Measurements from ENCODE around the gene TRAM2. TPM values are rescaled to one million over a fixed set of nuclear protein-coding genes. Genes with fewer than 3 reads are reported as not detected.

The TRAM2 gene
- total RNA-seq, 1 donor from 2014 or later = 16.2 TPM

DNA sequence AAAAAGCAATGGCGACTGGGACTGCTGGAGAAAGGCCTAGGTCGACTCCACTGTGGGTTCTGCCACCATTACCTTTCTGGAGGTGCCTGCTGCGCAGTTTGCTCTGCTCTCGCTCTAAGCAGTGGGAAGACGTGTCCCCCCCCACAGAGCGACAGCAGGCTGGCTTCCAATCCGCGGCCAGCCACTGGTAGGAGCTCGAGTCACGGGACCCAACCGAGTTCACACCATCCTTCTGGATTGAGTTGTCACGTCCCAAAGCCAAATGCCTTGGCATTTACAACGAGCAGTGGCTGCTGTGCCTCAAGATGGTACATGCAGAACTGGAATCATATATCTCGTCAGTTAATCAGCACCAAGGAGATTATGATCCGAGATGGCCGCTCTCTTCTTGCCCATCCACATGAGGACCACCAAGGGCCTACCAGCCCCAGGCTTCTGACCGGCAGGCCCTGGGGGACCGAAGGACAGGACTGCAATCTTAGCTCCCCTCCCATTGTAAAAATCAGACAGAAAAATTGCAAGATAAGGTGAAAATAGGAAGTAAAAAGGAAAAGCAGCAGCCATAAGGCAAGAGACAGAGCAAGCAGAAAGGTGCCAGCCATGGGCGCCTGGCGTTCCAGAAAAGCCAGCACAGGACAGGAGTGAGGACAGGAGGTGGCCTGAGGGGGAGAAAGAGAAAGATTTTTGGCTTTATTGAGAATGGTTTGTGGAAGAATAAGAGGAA is 74.4 kb downstream of the TRAM2 start:
- Mint-ChIP-seq H3K27me3 (ENCODE audit: unreplicated experiment) (no peaks in the 10 kb centered on the region), H3K27ac (ENCODE audit: unreplicated experiment) (no peak overlapping the region), H3K4me3 (ENCODE audit: unreplicated experiment) (peak overlapping the region; percentile 7), H3K4me1 (ENCODE audit: low read depth, unreplicated experiment) (peaks cover 7% of the 10 kb centered on the region), H3K36me3 (ENCODE audit: unreplicated experiment) (no peaks in the 10 kb centered on the region), H3K9me3 (ENCODE audit: unreplicated experiment) (peaks cover 4% of the 10 kb centered on the region)
- TF ChIP-seq, protein P1, sequence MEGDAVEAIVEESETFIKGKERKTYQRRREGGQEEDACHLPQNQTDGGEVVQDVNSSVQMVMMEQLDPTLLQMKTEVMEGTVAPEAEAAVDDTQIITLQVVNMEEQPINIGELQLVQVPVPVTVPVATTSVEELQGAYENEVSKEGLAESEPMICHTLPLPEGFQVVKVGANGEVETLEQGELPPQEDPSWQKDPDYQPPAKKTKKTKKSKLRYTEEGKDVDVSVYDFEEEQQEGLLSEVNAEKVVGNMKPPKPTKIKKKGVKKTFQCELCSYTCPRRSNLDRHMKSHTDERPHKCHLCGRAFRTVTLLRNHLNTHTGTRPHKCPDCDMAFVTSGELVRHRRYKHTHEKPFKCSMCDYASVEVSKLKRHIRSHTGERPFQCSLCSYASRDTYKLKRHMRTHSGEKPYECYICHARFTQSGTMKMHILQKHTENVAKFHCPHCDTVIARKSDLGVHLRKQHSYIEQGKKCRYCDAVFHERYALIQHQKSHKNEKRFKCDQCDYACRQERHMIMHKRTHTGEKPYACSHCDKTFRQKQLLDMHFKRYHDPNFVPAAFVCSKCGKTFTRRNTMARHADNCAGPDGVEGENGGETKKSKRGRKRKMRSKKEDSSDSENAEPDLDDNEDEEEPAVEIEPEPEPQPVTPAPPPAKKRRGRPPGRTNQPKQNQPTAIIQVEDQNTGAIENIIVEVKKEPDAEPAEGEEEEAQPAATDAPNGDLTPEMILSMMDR (IDR thresholded peaks at IDR 0.05; ENCODE audit: partially characterized antibody, unreplicated experiment) = no peak
- no peak for DNase-seq

DNA sequence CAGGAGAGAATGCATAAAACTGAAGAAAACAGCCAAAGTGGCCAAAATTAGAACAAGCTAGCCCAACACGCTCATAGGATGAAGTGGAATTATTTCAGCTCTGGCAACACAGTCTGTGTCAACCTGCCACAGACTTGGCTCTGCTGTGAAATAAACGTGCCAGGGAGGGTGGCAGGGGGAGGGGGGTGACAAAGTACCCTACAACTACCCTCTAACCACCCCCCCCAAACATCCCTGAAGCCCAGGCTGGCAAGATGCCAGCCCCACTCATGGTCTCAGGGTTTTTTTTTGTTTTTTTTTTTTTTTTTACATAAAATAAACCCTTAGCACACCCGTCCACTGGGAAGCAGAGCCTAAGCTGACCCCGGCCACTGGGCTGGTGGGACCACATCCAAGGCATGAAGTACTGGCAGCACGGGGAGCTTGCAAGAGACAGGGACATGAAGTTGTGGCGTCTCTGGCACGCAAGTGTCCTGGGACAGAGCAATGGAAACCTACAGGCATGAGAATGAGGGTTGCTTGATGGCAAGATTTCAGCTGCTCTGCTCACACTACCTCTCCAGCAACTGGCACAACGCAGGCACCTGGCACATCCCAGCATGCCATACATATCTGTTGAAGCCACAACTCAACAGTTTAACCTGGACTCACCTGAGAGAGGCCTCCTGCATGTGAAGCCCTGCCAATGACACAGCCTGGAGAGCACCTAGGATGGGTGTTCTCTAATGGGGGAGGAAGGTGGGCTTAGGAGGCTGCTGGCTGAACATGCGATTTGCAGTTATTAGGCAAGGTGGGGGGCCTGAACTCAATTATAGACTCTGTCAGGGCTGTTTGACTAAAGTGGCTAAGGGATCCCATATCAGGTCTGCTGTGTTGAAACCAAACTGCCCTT is 76.4 kb downstream of the TRAM2 start:
- Mint-ChIP-seq H3K27me3 (ENCODE audit: unreplicated experiment) (no peaks in the 10 kb centered on the region), H3K36me3 (ENCODE audit: unreplicated experiment) (no peaks in the 10 kb centered on the region), H3K4me1 (ENCODE audit: low read depth, unreplicated experiment) (peaks cover 7% of the 10 kb centered on the region), H3K27ac (ENCODE audit: unreplicated experiment) (no peak overlapping the region), H3K4me3 (ENCODE audit: unreplicated experiment) (no peak overlapping the region), H3K9me3 (ENCODE audit: unreplicated experiment) (peaks cover 4% of the 10 kb centered on the region)
- TF ChIP-seq, protein P1 (IDR thresholded peaks at IDR 0.05; ENCODE audit: partially characterized antibody, unreplicated experiment) = no peak
- no peak for DNase-seq

DNA sequence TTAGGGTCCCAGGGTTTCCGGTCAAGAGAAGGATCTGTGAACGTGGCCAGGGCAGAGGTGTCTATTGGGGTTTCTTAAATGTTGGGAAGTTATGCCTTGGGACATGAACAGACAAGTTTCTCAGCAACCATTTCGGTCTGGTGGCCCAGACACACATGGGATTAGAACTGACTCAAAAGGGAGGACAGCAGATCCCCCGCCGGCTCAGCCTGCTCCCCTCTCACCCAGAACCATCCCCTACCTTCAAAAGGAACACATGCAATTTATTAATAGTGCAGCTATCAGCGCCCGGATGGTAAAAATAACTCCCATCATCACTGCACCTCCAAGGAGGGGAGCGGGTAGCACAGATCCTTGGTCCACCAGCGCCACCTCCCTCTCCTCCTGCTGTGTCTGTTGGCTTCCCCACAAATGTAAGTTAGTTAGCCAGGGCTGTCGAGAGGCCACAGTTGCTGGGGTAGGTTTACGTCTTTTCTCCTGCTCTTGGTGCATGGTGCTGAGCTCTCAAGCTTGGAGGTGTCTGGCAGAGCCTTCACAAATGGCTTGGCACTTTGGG is 77.1 kb downstream of the TRAM2 start:
- no peak for DNase-seq
- H3K27ac Mint-ChIP-seq (ENCODE audit: unreplicated experiment) = no peak overlapping the region
- H3K4me1 Mint-ChIP-seq (ENCODE audit: low read depth, unreplicated experiment) = peaks cover 7% of the 10 kb centered on the region
- H3K9me3 Mint-ChIP-seq (ENCODE audit: unreplicated experiment) = peaks cover 1% of the 10 kb centered on the region
- TF ChIP-seq, protein P1 (IDR thresholded peaks at IDR 0.05; ENCODE audit: partially characterized antibody, unreplicated experiment) = no peak
- no peaks in the 10 kb centered on the region for H3K36me3 Mint-ChIP-seq (ENCODE audit: unreplicated experiment)
- H3K27me3 Mint-ChIP-seq (ENCODE audit: unreplicated experiment) = peaks cover 2% of the 10 kb centered on the region
- H3K4me3 Mint-ChIP-seq (ENCODE audit: unreplicated experiment) = no peak overlapping the region

DNA sequence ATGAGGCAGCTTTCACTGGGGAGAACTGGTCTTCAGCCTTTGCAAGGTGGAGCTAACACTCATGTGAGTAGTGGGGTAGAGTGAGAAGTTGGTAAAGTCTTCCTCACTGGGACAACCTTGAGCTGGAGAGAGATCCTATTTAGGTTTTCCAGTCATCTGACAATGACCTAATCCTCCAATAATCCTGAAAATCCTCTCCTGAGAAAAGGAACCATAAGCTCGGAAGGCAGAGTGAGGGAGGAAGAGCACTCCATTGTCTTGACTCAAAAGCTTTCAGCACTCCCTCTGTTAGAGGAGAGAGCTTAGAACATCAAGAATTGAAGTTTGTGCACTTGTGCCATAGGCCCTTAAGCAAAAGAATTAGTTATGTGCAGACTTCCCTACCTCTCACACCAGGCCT is 77.8 kb downstream of the TRAM2 start:
- Mint-ChIP-seq H3K4me3 (ENCODE audit: unreplicated experiment) (no peak overlapping the region), H3K27ac (ENCODE audit: unreplicated experiment) (no peak overlapping the region), H3K4me1 (ENCODE audit: low read depth, unreplicated experiment) (peaks cover 7% of the 10 kb centered on the region), H3K36me3 (ENCODE audit: unreplicated experiment) (no peaks in the 10 kb centered on the region), H3K27me3 (ENCODE audit: unreplicated experiment) (peaks cover 2% of the 10 kb centered on the region), H3K9me3 (ENCODE audit: unreplicated experiment) (peaks cover 2% of the 10 kb centered on the region)
- TF ChIP-seq, protein P1 (IDR thresholded peaks at IDR 0.05; ENCODE audit: partially characterized antibody, unreplicated experiment) = no peak
- DNase-seq = no peak
